ENCODE data around the gene ADGRB2.

- TF ChIP-seq CTCF (IDR thresholded peaks at IDR 0.05), result no peak
- TF ChIP-seq POLR2AphosphoS5 (IDR thresholded peaks at IDR 0.05), result no peak
- TF ChIP-seq EP300 (IDR thresholded peaks at IDR 0.05), result no peak
- no peak for TF ChIP-seq POLR2A (IDR thresholded peaks at IDR 0.05)
Measured at GRCh38 chr1:31758823-31759222, 5.3 kb downstream of the ADGRB2 start.
